H1 (cell line): ENCODE data around the gene GMPR. TPM values are rescaled to one million over a fixed set of nuclear protein-coding genes. Genes with fewer than 3 reads are reported as not detected.

Experiments used
- CHD1 ChIP-seq: IDR thresholded peaks from 2 replicates; pipeline ENCODE4 v1.6.1; 2012; ENCODE audit warnings: low read depth, low read length, improper control_type of control experiment
- POLR2AphosphoS5 ChIP-seq: IDR thresholded peaks from 2 replicates; pipeline ENCODE4 v1.6.1; 2011; ENCODE audit warnings: low read depth, low read length
- RNF2 ChIP-seq: fragments of 200-900, 300-1000 bp; sonication (generic); IDR thresholded peaks from 2 replicates; pipeline ENCODE4 v1.7.1; 2016; ENCODE audit warnings: borderline replicate concordance, low read depth, mild to moderate bottlenecking, antibody characterized with exemption, low read length; ENCODE audit not compliant: poor library complexity, severe bottlenecking; ENCODE audit errors: missing control alignments
- SIRT6 ChIP-seq: IDR thresholded peaks from one replicate; pipeline ENCODE4 v1.7.1; 2012; ENCODE audit warnings: low read length, inconsistent platforms
- TEAD4 ChIP-seq: IDR thresholded peaks from 2 replicates; pipeline ENCODE4 v1.6.1; 2012; ENCODE audit warnings: low read depth, low read length, inconsistent platforms, mixed read lengths
- polyA plus RNA-seq, 7 experiments: library from polyadenylated mRNA; depleted of rRNA in 3 of 7; stranded (reverse) in 5 of 7; unstranded in 2 of 7; fragments of >200 nt in 5 of 7; fragments of 200-250 nt in 2 of 7; gene quantifications; 1 replicate in 5 of 7; 2 replicates in 1 of 7; 4 replicates in 1 of 7; pipeline versions ENCODE4 v1.2.1 to v1.2.3, GENCODE V29; 2011 to 2013; ENCODE audit warnings: missing spikeins in 2 of 7, mixed read lengths in 2 of 7
- total RNA-seq: library from RNA; stranded (reverse); fragmentation: NEBNext Ultra II Directional; extraction: Animal tissue kit (Norgen Biotek cat#: 25700); gene quantifications from 2 replicates; pipeline ENCODE4 v1.2.1, GENCODE V29; 2021
- TF ChIP-seq, protein P1 (sequence below): fragments of 300-600 bp; sonication (generic); IDR thresholded peaks from 2 replicates; pipeline ENCODE4 v1.7.1; 2012; ENCODE audit warnings: low read length, moderate library complexity, mild to moderate bottlenecking, inconsistent platforms; ENCODE audit not compliant: insufficient replicate concordance
- TF ChIP-seq, protein P2 (sequence below): IDR thresholded peaks from 2 replicates; pipeline ENCODE4 v1.6.1; 2012; ENCODE audit warnings: low read length, inconsistent platforms

Gene GMPR
- total and polyA plus RNA-seq, 2 of the 8 experiments (the other 6 are each of a cell fraction or from before 2014, with no cell fraction given) = 0.99 to 1.2 TPM

GRCh38 chr6:16236631-16237199, 1.7 kb upstream of the GMPR start (continued):
- TF ChIP-seq, protein P1, sequence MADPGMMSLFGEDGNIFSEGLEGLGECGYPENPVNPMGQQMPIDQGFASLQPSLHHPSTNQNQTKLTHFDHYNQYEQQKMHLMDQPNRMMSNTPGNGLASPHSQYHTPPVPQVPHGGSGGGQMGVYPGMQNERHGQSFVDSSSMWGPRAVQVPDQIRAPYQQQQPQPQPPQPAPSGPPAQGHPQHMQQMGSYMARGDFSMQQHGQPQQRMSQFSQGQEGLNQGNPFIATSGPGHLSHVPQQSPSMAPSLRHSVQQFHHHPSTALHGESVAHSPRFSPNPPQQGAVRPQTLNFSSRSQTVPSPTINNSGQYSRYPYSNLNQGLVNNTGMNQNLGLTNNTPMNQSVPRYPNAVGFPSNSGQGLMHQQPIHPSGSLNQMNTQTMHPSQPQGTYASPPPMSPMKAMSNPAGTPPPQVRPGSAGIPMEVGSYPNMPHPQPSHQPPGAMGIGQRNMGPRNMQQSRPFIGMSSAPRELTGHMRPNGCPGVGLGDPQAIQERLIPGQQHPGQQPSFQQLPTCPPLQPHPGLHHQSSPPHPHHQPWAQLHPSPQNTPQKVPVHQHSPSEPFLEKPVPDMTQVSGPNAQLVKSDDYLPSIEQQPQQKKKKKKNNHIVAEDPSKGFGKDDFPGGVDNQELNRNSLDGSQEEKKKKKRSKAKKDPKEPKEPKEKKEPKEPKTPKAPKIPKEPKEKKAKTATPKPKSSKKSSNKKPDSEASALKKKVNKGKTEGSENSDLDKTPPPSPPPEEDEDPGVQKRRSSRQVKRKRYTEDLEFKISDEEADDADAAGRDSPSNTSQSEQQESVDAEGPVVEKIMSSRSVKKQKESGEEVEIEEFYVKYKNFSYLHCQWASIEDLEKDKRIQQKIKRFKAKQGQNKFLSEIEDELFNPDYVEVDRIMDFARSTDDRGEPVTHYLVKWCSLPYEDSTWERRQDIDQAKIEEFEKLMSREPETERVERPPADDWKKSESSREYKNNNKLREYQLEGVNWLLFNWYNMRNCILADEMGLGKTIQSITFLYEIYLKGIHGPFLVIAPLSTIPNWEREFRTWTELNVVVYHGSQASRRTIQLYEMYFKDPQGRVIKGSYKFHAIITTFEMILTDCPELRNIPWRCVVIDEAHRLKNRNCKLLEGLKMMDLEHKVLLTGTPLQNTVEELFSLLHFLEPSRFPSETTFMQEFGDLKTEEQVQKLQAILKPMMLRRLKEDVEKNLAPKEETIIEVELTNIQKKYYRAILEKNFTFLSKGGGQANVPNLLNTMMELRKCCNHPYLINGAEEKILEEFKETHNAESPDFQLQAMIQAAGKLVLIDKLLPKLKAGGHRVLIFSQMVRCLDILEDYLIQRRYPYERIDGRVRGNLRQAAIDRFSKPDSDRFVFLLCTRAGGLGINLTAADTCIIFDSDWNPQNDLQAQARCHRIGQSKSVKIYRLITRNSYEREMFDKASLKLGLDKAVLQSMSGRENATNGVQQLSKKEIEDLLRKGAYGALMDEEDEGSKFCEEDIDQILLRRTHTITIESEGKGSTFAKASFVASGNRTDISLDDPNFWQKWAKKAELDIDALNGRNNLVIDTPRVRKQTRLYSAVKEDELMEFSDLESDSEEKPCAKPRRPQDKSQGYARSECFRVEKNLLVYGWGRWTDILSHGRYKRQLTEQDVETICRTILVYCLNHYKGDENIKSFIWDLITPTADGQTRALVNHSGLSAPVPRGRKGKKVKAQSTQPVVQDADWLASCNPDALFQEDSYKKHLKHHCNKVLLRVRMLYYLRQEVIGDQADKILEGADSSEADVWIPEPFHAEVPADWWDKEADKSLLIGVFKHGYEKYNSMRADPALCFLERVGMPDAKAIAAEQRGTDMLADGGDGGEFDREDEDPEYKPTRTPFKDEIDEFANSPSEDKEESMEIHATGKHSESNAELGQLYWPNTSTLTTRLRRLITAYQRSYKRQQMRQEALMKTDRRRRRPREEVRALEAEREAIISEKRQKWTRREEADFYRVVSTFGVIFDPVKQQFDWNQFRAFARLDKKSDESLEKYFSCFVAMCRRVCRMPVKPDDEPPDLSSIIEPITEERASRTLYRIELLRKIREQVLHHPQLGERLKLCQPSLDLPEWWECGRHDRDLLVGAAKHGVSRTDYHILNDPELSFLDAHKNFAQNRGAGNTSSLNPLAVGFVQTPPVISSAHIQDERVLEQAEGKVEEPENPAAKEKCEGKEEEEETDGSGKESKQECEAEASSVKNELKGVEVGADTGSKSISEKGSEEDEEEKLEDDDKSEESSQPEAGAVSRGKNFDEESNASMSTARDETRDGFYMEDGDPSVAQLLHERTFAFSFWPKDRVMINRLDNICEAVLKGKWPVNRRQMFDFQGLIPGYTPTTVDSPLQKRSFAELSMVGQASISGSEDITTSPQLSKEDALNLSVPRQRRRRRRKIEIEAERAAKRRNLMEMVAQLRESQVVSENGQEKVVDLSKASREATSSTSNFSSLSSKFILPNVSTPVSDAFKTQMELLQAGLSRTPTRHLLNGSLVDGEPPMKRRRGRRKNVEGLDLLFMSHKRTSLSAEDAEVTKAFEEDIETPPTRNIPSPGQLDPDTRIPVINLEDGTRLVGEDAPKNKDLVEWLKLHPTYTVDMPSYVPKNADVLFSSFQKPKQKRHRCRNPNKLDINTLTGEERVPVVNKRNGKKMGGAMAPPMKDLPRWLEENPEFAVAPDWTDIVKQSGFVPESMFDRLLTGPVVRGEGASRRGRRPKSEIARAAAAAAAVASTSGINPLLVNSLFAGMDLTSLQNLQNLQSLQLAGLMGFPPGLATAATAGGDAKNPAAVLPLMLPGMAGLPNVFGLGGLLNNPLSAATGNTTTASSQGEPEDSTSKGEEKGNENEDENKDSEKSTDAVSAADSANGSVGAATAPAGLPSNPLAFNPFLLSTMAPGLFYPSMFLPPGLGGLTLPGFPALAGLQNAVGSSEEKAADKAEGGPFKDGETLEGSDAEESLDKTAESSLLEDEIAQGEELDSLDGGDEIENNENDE = no peak
- TF ChIP-seq CHD1 (no peak), SIRT6 (no peak), TEAD4 (no peak), RNF2 (no peak), POLR2AphosphoS5 (no peak)
- TF ChIP-seq, protein P2, sequence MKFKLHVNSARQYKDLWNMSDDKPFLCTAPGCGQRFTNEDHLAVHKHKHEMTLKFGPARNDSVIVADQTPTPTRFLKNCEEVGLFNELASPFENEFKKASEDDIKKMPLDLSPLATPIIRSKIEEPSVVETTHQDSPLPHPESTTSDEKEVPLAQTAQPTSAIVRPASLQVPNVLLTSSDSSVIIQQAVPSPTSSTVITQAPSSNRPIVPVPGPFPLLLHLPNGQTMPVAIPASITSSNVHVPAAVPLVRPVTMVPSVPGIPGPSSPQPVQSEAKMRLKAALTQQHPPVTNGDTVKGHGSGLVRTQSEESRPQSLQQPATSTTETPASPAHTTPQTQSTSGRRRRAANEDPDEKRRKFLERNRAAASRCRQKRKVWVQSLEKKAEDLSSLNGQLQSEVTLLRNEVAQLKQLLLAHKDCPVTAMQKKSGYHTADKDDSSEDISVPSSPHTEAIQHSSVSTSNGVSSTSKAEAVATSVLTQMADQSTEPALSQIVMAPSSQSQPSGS = no peak
